GM10266 (cell line): ENCODE data around the gene SHROOM4.

Source experiments
- DNase-seq: peaks from one replicate; pipeline ENCODE4 v3.0.0; 2012; ENCODE audit errors: extremely low spot score
- TF ChIP-seq, protein P1 (sequence below): IDR thresholded peaks from 2 replicates; pipeline ENCODE4 v1.5.1; 2012; ENCODE audit warnings: mild to moderate bottlenecking, low read depth; ENCODE audit not compliant: control insufficient read depth, insufficient read depth; ENCODE audit errors: missing control alignments

SHROOM4 gene

DNA sequence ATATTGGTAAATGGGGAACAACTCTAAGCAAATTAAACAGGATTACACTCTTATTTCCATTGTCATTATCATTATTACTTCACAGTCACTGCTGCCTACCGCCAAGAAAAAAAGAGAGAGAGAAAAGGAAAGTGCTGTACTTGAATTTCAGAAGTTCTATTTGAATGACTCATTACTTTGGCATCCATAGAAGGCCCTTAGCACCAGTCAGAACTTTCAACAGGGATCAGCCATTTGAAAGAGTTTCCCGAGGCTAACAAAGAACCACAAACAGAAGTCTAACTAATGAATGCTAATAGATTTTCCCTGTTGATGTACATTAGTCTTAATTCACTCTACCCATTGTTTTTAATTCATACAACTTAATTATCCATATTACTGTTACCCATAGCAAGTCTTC lies 116.3 kb downstream of the SHROOM4 start:
- TF ChIP-seq, protein P1, sequence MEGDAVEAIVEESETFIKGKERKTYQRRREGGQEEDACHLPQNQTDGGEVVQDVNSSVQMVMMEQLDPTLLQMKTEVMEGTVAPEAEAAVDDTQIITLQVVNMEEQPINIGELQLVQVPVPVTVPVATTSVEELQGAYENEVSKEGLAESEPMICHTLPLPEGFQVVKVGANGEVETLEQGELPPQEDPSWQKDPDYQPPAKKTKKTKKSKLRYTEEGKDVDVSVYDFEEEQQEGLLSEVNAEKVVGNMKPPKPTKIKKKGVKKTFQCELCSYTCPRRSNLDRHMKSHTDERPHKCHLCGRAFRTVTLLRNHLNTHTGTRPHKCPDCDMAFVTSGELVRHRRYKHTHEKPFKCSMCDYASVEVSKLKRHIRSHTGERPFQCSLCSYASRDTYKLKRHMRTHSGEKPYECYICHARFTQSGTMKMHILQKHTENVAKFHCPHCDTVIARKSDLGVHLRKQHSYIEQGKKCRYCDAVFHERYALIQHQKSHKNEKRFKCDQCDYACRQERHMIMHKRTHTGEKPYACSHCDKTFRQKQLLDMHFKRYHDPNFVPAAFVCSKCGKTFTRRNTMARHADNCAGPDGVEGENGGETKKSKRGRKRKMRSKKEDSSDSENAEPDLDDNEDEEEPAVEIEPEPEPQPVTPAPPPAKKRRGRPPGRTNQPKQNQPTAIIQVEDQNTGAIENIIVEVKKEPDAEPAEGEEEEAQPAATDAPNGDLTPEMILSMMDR: no peak

DNA sequence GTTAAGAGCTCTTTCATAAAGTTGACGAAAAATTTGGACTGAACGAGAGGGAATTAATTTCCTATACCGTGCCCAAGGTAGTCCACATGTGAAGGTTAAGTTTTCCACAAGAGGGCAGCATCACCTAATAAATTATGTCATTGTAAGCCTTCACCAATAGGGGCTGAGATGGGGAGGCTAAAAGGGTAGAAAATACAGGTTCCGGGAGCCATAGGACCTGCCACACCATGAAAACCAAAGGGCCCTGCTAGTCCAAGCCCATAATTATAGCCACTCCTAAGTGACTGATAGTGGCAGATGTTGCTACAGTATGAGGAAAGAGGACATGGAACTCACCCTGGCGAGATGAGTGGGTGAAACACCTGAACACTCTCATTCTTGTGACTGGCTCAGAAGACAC lies 122.2 kb downstream of the SHROOM4 start:
- peak; percentile 15 for DNase-seq
- TF ChIP-seq, protein P1: no peak

More for the DNA sequence above, 116.3 kb downstream of the SHROOM4 start:
- no peak for DNase-seq

DNA sequence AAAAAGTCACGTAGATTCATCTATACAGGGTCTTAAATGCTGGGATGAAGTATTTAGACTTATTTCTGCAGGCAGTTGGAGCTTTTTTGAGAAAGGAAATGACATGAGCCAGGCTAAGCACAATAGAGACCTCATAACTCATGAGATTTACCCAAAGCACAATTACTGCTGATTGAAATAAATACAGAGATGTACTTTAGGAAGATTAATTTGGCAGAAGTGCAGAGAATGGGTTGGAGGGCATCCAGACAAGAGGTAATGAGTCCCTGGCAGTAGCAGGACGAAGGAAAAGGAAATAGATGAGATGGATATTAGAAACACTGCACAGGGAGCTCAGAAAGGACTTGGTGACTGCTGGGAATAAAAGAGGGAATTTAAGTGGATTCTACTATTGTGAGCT lies 129.1 kb downstream of the SHROOM4 start:
- TF ChIP-seq, protein P1: no peak
- DNase-seq: no peak

DNA sequence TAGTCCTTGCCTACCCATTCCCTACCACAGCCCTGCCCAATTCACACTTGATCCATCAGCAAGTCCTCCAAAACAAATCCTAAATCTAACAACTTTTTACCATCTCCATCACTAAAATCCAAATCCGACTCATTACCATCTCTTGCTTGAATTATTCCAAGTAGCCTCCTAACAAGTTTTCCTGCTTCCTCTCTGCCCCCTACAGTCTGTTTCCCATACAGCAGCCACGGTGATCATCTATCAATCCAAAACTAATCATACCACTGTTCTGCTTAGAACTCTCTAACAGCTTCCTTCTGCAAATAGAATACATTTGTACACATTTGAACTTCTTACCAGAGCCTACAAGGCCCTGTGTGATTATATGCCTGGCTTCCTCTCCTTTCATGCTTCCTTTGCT lies 133.0 kb downstream of the SHROOM4 start:
- DNase-seq: no peak
- TF ChIP-seq, protein P1: no peak

DNA sequence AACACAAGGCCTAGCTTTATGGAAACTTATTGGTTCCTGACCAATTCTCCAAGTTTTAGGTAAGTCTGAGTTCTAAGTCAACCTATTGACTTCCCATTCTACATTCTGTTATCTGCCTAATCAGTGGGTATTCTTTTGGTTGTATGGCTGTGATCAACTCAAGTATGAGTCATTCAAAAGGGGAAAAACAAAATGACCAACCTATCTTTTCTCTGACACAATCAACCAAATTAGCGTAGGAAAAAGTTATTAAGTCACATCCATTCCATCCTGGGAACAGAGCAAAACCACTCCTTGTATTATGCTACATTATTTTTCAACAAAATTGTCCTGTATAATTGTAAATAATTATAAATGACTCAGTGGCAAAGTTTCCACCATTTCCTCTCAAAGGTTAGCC lies 136.2 kb downstream of the SHROOM4 start:
- no peak for DNase-seq
- TF ChIP-seq, protein P1: no peak

DNA sequence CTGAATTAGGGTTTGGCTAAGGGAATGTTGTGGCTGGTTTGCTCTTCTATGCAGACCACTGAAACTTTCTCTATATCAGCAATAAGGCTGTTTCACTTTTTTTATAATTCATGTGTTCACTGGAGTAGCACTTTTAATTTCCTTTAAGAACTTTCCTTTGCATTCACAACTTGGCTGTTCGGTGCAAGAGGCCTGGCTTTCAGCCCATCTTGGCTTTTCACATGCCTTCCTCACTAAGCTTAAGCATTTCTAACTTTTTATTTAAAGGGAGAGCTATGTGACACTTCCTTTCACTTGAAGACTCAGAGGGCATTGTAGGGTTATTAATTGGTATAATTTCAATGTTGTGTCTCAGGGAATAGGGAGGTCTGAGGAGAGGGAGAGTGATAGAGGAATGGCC lies 142.3 kb downstream of the SHROOM4 start:
- TF ChIP-seq, protein P1: no peak
- no peak for DNase-seq

DNA sequence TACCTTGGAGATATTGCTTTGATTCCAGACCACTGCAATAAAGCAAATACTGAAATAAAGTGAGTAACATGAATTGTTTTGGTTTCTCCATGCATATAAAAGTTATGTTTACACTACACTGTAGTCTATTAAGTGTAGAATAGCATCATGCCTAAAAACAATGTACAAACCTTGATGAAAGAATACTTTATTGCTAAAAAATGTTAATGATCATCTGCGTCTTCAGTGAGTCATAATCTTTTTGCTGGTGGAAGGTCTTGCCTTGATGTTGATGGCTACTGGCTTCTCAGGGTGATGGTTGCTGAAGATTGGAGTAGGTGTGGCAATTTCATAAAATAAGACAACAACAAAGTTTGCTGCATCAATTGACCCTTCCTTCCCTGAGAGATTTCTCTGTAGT lies 145.1 kb downstream of the SHROOM4 start:
- TF ChIP-seq, protein P1: no peak
- DNase-seq: no peak
